ENCODE measurements around the gene CFAP90. TPM values are rescaled to one million over a fixed set of nuclear protein-coding genes. Genes with fewer than 3 reads are reported as not detected.

Gene CFAP90
- total RNA-seq, 1 donor, result not detected

DNA sequence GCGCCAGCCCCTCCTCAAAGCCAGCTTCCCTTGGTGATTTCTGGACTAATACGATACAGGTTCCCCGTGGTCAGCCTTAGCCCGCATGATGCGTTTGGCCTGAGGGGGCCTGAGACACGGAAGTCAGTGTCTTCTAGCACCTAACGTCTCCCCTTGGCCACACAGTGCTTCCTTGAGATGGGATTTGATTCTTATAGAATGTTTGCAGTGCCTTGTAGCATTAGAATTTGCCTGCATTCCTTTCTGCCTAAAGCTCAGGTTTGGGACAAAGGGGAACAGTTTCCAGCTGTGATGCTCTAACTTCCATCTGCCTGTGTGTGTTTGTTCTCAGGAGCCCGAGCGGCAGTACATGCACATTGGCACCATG lies 34.4 kb downstream of the CFAP90 start:
- H3K4me3 ChIP-seq (ENCODE audit: low read depth, low read length), result no peak overlapping the region
- no peak for DNase-seq (ENCODE audit: low read depth)
- TF ChIP-seq, protein P1, sequence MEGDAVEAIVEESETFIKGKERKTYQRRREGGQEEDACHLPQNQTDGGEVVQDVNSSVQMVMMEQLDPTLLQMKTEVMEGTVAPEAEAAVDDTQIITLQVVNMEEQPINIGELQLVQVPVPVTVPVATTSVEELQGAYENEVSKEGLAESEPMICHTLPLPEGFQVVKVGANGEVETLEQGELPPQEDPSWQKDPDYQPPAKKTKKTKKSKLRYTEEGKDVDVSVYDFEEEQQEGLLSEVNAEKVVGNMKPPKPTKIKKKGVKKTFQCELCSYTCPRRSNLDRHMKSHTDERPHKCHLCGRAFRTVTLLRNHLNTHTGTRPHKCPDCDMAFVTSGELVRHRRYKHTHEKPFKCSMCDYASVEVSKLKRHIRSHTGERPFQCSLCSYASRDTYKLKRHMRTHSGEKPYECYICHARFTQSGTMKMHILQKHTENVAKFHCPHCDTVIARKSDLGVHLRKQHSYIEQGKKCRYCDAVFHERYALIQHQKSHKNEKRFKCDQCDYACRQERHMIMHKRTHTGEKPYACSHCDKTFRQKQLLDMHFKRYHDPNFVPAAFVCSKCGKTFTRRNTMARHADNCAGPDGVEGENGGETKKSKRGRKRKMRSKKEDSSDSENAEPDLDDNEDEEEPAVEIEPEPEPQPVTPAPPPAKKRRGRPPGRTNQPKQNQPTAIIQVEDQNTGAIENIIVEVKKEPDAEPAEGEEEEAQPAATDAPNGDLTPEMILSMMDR (IDR thresholded peaks at IDR 0.05; ENCODE audit: insufficient read depth, low read depth, low read length), result no peak

DNA sequence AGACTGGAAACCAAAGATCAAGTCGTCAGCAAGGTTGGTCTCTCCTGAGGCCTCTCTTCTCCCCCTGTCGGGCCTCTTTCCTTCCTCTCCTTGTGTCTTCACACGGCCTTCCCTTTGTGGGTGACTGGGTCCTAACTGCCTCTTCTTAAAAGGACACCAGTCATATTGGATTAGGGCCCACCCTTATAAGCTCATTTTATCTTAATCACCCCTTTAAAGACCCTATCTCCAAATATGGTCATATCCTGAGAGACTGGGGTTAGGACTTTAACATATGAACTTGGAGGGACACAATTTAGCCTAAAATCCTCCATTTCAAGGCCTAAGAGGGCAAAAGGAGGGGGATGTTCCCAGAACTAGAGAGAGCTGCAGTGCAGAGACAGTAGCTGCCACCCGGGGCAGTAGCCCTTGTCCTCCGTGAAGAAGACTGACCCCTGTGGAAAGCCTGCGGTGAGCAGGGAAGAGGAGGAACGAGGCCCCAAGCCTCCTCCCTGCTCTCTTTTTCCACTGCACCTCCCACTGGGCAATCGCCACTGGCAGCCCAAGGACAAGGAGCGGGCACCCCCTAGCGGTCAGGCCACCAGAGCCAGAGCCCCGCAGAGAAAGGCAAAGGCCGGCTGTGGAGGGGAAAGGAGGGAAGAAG lies 34.9 kb downstream of the CFAP90 start:
- TF ChIP-seq, protein P1 (IDR thresholded peaks at IDR 0.05; ENCODE audit: insufficient read depth, low read depth, low read length), result peak; percentile 91
- H3K4me3 ChIP-seq (ENCODE audit: low read depth, low read length), result no peak overlapping the region
- peak; percentile 47 for DNase-seq (ENCODE audit: low read depth)

DNA sequence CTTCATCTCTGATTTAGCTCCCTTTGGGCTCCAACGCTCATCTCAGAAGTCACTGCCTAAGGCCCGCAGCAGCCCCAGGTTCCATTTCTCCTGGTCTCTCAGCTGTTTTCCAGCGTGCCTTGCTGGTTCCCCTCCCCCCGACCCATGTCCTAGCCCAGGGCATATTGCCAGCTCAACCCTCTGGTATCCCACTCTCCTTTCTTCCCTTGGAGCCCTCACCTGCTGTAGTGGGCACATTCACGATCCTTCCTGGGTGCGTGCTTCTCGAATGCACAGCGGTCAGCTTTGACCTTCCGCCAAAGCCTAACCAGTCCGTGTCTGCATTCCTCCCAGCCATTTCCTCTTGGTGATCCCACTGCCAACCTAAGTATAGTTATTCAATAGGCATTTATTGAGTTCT lies 36.1 kb downstream of the CFAP90 start:
- TF ChIP-seq, protein P1 (IDR thresholded peaks at IDR 0.05; ENCODE audit: insufficient read depth, low read depth, low read length), result no peak
- no peak for DNase-seq (ENCODE audit: low read depth)
- H3K4me3 ChIP-seq (ENCODE audit: low read depth, low read length), result no peak overlapping the region

DNA sequence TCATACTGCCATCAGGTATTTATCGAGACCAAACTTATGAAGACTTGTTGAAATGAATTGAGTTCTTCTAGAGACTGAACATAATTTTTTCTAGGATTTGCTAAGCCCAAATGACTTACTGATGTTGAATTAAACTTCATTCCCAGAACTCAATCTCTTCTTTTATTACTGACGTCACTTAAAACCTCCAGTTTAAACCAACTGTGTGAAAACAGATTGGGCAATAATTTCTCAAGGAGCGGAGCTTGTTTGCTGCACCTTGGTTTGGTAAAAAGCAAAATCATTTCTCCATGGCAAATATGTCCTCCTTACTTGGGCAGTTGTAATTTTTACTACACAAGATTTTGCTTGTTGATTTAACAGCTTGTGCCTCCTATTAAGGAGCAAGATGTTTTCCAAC lies 37.4 kb downstream of the CFAP90 start:
- H3K4me3 ChIP-seq (ENCODE audit: low read depth, low read length), result no peak overlapping the region
- TF ChIP-seq, protein P1 (IDR thresholded peaks at IDR 0.05; ENCODE audit: insufficient read depth, low read depth, low read length), result no peak

DNA sequence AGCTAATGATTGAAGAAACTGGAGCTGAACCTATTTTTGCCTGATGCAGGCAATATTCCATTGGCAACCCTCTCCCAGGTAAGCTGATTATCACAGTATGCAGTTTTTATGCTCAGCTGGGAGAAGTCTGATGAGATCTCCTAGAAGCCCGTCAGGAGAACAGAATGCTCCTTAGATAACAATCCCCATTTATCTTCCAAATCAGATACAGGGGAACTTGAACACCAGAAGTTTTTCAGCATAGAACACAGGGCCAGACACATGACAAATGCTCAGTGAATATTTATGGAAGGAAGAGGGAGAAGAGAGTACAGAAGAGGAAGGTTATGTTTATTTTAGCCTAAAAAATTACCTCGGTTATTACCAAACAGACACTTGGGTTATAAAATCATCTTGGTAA lies 37.9 kb downstream of the CFAP90 start:
- H3K4me3 ChIP-seq (ENCODE audit: low read depth, low read length), result no peak overlapping the region
- TF ChIP-seq, protein P1 (IDR thresholded peaks at IDR 0.05; ENCODE audit: insufficient read depth, low read depth, low read length), result no peak
- no peak for DNase-seq (ENCODE audit: low read depth)

More for the DNA sequence above, 37.4 kb downstream of the CFAP90 start:
- peak; percentile 3 for DNase-seq (ENCODE audit: low read depth)

DNA sequence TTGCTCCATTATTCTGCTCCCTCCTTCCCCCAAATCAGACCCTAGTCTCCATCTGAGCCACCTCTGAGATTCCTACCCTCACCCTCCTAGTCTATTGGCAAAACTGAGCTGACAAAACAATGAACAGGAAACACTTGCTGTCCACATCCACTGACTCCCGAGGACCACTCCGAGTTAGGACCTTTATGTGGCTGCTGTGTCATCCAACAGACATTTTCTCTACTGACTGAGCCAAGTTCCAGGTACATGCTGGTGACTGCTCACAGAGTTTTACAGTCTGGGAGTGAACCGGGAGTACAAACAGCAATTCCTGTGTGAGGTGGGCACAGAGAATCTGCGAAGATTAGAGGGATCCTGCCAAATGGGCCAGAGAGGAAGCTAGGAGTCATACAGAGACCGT lies 39.2 kb downstream of the CFAP90 start:
- DNase-seq (ENCODE audit: low read depth), result no peak
- no peak overlapping the region for H3K4me3 ChIP-seq (ENCODE audit: low read depth, low read length)
- TF ChIP-seq, protein P1 (IDR thresholded peaks at IDR 0.05; ENCODE audit: insufficient read depth, low read depth, low read length), result no peak

DNA sequence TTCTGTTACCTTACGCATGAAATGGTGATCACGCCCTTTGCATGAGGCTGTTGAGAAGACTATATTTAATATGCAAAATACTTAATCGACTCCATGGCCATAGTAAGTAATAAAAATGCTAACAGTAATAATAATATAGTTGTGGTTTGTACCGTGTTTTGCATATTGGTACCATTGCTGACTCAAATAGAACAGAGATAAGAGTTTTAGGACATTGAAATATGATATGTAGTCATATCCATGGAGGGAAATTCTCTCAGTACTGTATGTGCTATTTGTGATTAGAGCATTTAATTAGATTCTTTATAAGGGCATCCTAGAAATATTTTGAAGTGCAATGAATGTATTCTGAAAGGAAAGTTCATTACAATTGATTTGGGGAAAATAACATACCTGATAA lies 41.9 kb downstream of the CFAP90 start:
- TF ChIP-seq, protein P1 (IDR thresholded peaks at IDR 0.05; ENCODE audit: insufficient read depth, low read depth, low read length), result no peak
- DNase-seq (ENCODE audit: low read depth), result no peak
- H3K4me3 ChIP-seq (ENCODE audit: low read depth, low read length), result no peak overlapping the region
